HFF-Myc (cell line): Measurements from ENCODE around the gene GNMT.
"Not testable (repeated sequence)": the region's sequence is repeated elsewhere in the genome, so short reads cannot be mapped to it uniquely, and the experiment has no call there.

Source experiments
- DNase-seq: peaks from one replicate; pipeline ENCODE4 v3.0.0-alpha.2; 2011; ENCODE audit warnings: low read depth; ENCODE audit errors: extremely low read depth
- H3K4me3 ChIP-seq: replicated peaks from 2 replicates; pipeline ENCODE4 v1.5.1; 2011; ENCODE audit warnings: low read depth, mild to moderate bottlenecking, control low read depth, low read length
- TF ChIP-seq, protein P1 (sequence below): IDR thresholded peaks from 2 replicates; pipeline ENCODE4 v1.5.1; 2012; ENCODE audit warnings: mild to moderate bottlenecking, low read depth, low read length, control low read depth; ENCODE audit errors: missing control alignments

Gene GNMT

GRCh38 chr6:42993445-42993844 is 32.9 kb downstream of the GNMT start:
- H3K4me3 ChIP-seq = no peak overlapping the region
- no peak for DNase-seq
- TF ChIP-seq, protein P1, sequence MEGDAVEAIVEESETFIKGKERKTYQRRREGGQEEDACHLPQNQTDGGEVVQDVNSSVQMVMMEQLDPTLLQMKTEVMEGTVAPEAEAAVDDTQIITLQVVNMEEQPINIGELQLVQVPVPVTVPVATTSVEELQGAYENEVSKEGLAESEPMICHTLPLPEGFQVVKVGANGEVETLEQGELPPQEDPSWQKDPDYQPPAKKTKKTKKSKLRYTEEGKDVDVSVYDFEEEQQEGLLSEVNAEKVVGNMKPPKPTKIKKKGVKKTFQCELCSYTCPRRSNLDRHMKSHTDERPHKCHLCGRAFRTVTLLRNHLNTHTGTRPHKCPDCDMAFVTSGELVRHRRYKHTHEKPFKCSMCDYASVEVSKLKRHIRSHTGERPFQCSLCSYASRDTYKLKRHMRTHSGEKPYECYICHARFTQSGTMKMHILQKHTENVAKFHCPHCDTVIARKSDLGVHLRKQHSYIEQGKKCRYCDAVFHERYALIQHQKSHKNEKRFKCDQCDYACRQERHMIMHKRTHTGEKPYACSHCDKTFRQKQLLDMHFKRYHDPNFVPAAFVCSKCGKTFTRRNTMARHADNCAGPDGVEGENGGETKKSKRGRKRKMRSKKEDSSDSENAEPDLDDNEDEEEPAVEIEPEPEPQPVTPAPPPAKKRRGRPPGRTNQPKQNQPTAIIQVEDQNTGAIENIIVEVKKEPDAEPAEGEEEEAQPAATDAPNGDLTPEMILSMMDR = no peak

DNA sequence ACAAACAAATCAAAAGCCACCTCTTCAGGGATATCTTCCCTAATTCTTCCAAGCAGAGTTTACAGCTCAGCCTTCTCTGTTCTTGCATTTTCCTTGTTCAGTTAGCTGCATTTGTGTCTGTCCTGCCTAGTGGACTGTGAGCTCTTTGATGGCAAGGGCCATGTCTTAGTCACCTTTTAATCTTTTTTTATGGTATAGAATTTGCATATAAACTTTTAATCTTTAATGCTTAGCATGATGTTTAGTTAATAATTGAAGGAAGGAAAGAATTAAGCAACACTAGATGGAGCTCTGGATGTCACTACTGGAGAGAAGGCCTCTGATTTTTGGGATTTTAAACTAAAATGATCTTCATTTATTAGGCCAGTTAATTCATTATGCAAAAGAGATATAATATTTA is 36.0 kb downstream of the GNMT start:
- TF ChIP-seq, protein P1 = no peak
- no peak for DNase-seq
- no peak overlapping the region for H3K4me3 ChIP-seq

DNA sequence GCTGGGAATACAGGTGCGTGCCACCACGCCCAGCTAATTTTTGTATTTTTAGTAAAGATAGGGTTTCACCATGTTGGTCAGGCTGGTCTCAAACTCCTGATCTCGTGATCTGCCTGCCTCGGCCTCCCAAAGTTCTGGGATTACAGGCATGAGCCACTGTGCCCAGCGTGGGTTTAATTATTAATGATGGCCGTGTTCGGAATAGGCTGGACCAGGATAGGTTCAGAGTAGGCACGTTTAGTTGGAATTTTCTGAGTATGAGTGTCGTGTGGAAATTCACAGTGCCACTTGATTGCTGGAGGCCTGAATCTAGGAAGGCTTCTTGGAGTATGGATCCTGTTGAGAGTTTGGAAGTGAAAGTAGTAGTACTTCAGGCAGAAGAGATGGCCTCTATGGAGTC is 37.7 kb downstream of the GNMT start:
- not testable (repeated sequence) for H3K4me3 ChIP-seq, DNase-seq

DNA sequence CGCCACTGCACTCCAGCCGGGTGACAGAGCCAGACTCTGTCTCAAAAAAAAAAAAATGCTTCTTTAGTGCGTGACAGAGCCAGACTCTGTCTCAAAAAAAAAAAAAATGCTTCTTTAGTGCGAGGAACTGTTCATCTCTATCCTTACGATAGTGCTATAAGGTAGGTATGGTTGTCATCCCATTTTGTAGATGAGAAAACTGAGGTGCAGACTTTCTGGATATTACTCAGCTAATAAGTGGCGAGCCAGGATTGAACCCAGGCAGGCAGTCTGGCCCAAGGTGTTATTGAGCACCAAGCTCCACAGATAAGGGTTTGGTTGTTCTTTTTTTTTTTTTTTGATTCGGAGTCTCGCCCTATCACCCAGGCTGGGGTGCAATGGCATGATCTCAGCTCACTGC is 41.3 kb downstream of the GNMT start:
- TF ChIP-seq, protein P1 = no peak
- H3K4me3 ChIP-seq = no peak overlapping the region
- DNase-seq = no peak

DNA sequence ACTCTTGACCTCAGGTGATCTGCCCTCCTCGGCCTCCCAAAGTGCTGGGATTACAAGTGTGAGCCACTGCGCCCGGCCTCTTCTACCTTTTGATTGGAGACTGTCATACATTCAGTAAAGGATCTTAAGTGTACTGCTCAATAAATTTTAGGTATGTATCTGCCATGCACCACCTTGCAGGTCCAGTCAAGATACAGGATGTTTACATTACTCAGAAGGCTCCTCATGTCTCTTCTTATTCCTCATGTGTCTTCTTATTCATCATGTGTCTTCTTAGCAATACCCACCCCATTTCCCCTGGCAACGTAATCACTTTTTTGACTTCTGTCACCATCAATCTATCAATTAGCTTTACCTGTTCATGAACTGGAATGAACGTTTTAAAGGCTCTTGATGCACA is 45.3 kb downstream of the GNMT start:
- TF ChIP-seq, protein P1 = no peak
- no peak overlapping the region for H3K4me3 ChIP-seq
- DNase-seq = no peak

GRCh38 chr6:43006251-43006650 is 45.7 kb downstream of the GNMT start:
- TF ChIP-seq, protein P1 = no peak
- DNase-seq = no peak
- no peak overlapping the region for H3K4me3 ChIP-seq

DNA sequence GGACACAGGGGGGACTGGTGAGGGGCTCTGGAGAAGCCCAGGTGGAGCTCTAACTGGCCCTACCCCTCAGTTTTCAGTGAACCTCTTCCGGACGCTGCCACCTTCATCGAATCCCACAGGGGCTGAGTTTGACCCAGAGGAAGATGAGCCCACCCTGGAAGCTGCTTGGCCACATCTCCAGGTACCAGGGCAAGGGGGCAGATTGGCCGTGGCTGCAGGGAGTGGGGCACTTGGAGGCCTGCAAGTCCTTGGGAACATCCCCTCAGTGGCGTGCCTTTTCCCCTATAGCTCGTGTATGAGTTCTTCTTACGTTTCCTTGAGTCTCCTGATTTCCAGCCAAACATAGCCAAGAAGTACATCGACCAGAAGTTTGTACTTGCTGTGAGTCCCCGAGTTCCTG is 46.6 kb downstream of the GNMT start:
- TF ChIP-seq, protein P1 = no peak

DNA sequence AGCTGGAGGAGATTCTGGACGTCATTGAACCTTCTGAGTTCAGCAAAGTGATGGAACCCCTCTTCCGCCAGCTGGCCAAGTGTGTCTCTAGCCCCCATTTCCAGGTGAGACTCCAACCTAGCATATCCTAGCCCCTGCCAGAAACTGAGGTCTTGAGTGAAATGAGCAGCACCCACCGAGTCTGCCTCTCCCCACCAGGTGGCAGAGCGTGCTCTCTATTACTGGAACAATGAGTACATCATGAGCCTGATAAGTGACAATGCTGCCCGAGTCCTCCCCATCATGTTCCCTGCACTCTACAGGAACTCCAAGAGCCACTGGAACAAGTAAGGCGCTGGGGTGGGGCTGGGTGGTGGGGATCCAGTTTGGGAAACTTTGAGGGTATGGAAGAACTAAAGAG is 48.6 kb downstream of the GNMT start:
- DNase-seq = no peak
- TF ChIP-seq, protein P1 = peak; percentile 60
- H3K4me3 ChIP-seq = no peak overlapping the region

More for the DNA sequence above, 46.6 kb downstream of the GNMT start:
- no peak overlapping the region for H3K4me3 ChIP-seq
- no peak for DNase-seq
